Osteocyte (in vitro differentiated cells): Measurements from ENCODE around the gene NME4. TPM values are rescaled to one million over a fixed set of nuclear protein-coding genes. Genes with fewer than 3 reads are reported as not detected.

Experiments
- DNase-seq: peaks from one replicate; pipeline ENCODE4 v3.0.0; 2021; ENCODE audit warnings: mixed read lengths; ENCODE audit not compliant: unreplicated experiment; ENCODE audit errors: extremely low spot score
- H3K27ac Mint-ChIP-seq: one replicate; pipeline ENCODE4 v1.8.0; 2021; ENCODE audit warnings: mild to moderate bottlenecking, mixed read lengths; ENCODE audit not compliant: unreplicated experiment
- H3K27me3 Mint-ChIP-seq: one replicate; pipeline ENCODE4 v1.8.0; 2021; ENCODE audit warnings: mixed read lengths; ENCODE audit not compliant: unreplicated experiment
- H3K36me3 Mint-ChIP-seq: one replicate; pipeline ENCODE4 v1.8.0; 2021; ENCODE audit warnings: mixed read lengths; ENCODE audit not compliant: unreplicated experiment
- H3K4me1 Mint-ChIP-seq: one replicate; pipeline ENCODE4 v1.8.0; 2021; ENCODE audit warnings: mixed read lengths; ENCODE audit not compliant: unreplicated experiment
- H3K4me3 Mint-ChIP-seq: one replicate; pipeline ENCODE4 v1.8.0; 2021; ENCODE audit warnings: mild to moderate bottlenecking, moderate library complexity, mixed read lengths; ENCODE audit not compliant: unreplicated experiment
- H3K9me3 Mint-ChIP-seq: one replicate; pipeline ENCODE4 v1.8.0; 2021; ENCODE audit warnings: mixed read lengths; ENCODE audit not compliant: unreplicated experiment
- total RNA-seq: library from RNA; stranded (reverse); gene quantifications from 2 replicates; pipeline ENCODE4 v1.2.1, GENCODE V29; 2021
- TF ChIP-seq, protein P1 (sequence below): fragments of 200-600 bp; sonication (generic); IDR thresholded peaks from 2 replicates; pipeline ENCODE4 v1.5.0; 2021; ENCODE audit warnings: antibody characterized with exemption, mild to moderate bottlenecking, moderate library complexity

The NME4 gene
- total RNA-seq, 1 donor from 2014 or later, result 148 TPM

GRCh38 chr16:397736-398332 lies 835 bp downstream of the NME4 start:
- TF ChIP-seq, protein P1, sequence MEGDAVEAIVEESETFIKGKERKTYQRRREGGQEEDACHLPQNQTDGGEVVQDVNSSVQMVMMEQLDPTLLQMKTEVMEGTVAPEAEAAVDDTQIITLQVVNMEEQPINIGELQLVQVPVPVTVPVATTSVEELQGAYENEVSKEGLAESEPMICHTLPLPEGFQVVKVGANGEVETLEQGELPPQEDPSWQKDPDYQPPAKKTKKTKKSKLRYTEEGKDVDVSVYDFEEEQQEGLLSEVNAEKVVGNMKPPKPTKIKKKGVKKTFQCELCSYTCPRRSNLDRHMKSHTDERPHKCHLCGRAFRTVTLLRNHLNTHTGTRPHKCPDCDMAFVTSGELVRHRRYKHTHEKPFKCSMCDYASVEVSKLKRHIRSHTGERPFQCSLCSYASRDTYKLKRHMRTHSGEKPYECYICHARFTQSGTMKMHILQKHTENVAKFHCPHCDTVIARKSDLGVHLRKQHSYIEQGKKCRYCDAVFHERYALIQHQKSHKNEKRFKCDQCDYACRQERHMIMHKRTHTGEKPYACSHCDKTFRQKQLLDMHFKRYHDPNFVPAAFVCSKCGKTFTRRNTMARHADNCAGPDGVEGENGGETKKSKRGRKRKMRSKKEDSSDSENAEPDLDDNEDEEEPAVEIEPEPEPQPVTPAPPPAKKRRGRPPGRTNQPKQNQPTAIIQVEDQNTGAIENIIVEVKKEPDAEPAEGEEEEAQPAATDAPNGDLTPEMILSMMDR, result peak; percentile 32
- peak; percentile 89 for DNase-seq

DNA sequence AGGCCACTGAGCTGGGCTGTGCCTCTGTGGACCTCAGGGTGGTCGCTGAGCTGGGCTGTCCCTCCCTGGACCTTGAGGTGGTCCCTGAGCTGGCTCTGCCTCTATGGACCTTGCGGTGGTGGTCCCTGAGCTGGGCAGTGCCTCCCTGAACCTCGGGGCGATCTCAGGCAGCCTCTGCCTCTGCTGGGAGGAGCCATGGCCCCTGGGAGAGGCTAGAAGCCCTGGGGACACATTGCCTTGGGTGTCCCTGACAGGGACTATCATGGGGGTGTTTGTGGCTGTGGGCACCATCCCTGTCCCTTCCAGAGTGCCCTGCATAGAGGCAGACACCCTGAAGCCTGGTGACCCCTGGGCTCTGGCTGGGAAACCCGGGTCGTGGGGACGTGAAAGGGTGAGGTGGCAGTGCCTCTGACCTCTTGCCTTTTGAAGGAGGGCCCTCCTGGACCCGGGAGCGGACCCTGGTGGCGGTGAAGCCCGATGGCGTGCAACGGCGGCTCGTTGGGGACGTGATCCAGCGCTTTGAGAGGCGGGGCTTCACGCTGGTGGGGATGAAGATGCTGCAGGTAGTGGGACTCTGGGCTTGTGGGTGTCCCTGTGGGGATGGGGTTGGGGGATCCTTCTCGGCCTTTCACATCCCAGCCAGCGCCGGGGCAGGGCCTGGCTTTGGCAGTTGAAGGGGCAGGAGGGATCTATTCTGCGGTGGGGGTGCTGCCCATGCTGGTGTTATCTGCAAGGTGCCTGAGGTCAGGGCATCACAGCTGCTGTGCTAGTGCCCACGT lies 1.8 kb downstream of the NME4 start:
- Mint-ChIP-seq H3K9me3 (no peaks in the 10 kb centered on the region), H3K4me1 (peaks cover 31% of the 10 kb centered on the region), H3K27me3 (no peaks in the 10 kb centered on the region), H3K36me3 (no peaks in the 10 kb centered on the region), H3K4me3 (peak overlapping the region; percentile 60), H3K27ac (peak overlapping the region; percentile 56)
- no peak for DNase-seq
- TF ChIP-seq, protein P1, result no peak

More at GRCh38 chr16:397736-398332, 835 bp downstream of the NME4 start:
- Mint-ChIP-seq H3K27me3 (no peaks in the 10 kb centered on the region), H3K27ac (peak overlapping the region; percentile 56), H3K4me1 (peaks cover 29% of the 10 kb centered on the region), H3K36me3 (no peaks in the 10 kb centered on the region), H3K9me3 (no peaks in the 10 kb centered on the region), H3K4me3 (peak overlapping the region; percentile 60)

- Mint-ChIP-seq H3K4me1 (peaks cover 31% of the 10 kb centered on the region), H3K36me3 (no peaks in the 10 kb centered on the region), H3K27me3 (no peaks in the 10 kb centered on the region), H3K9me3 (no peaks in the 10 kb centered on the region), H3K27ac (no peak overlapping the region), H3K4me3 (no peak overlapping the region)
- no peak for DNase-seq
- TF ChIP-seq, protein P1, result no peak
Observed at GRCh38 chr16:399340-400019, 2.5 kb downstream of the NME4 start.

DNA sequence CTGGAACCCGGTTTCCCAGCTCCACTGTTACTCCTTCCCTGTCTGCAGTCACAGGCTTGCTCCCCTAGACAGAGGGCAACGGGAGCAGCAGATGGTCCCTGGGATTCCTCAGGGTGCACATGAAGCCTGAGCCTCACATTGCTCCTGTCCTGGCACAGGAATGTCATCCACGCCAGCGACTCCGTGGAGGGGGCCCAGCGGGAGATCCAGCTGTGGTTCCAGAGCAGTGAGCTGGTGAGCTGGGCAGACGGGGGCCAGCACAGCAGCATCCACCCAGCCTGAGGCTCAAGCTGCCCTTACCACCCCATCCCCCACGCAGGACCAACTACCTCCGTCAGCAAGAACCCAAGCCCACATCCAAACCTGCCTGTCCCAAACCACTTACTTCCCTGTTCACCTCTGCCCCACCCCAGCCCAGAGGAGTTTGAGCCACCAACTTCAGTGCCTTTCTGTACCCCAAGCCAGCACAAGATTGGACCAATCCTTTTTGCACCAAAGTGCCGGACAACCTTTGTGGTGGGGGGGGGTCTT lies 3.1 kb downstream of the NME4 start:
- H3K36me3 Mint-ChIP-seq, result no peaks in the 10 kb centered on the region
- no peak for DNase-seq
- TF ChIP-seq, protein P1, result no peak
- H3K4me1 Mint-ChIP-seq, result peaks cover 31% of the 10 kb centered on the region
- H3K4me3 Mint-ChIP-seq, result peak overlapping the region; percentile 79
- peak overlapping the region; percentile 81 for H3K27ac Mint-ChIP-seq
- no peaks in the 10 kb centered on the region for H3K27me3 Mint-ChIP-seq
- no peaks in the 10 kb centered on the region for H3K9me3 Mint-ChIP-seq
